K562 (cell line): ENCODE data around the gene AMBRA1. TPM values are rescaled to one million over a fixed set of nuclear protein-coding genes. Genes with fewer than 3 reads are reported as not detected.

ENCODE experiments used
- BHLHE40 ChIP-seq: IDR thresholded peaks from 2 replicates; pipeline ENCODE4 v1.6.1; 2011; ENCODE audit warnings: low read length, improper control_type of control experiment
- HDAC1 ChIP-seq, 2 experiments: fragments of 450-650 bp; IDR thresholded peaks; 2 replicates each; pipeline ENCODE4 v1.6.1; 2016 to 2017; ENCODE audit warnings: inconsistent platforms in 1 of 2, mild to moderate bottlenecking in 1 of 2, moderate library complexity in 1 of 2
- MNT ChIP-seq, 2 experiments: fragments of 450-650 bp; conservative IDR thresholded peaks; 2 replicates each; pipeline ENCODE4 v1.6.1; 2017; ENCODE audit warnings: mild to moderate bottlenecking in 2 of 2, moderate library complexity in 2 of 2
- NCOA2 ChIP-seq, 2 experiments: fragments of 450-650 bp; IDR thresholded peaks; 2 replicates each; pipeline ENCODE4 v1.6.1; 2018; ENCODE audit warnings: mild to moderate bottlenecking in 2 of 2, moderate library complexity in 1 of 2; ENCODE audit not compliant: partially characterized antibody in 2 of 2
- NR4A1 ChIP-seq, 2 experiments: fragments of 250-450 bp in 1 of 2; fragments of 450-650 bp in 1 of 2; sonication (Bioruptor Pico) in 1 of 2; IDR thresholded peaks; 2 replicates each; pipeline versions ENCODE4 v1.4.0 to v1.6.1; 2016 to 2020; ENCODE audit warnings: mild to moderate bottlenecking in 2 of 2, missing compliant biosample characterization in 1 of 2, missing genetic modification characterization in 1 of 2, moderate library complexity in 1 of 2
- RBFOX2 ChIP-seq: fragments of 200-400 bp; formaldehyde crosslinking; IDR thresholded peaks from 2 replicates; pipeline ENCODE4 v1.6.1; 2017; ENCODE audit warnings: low read depth, mild to moderate bottlenecking, low read length, moderate library complexity
- SMARCE1 ChIP-seq: fragments of 450-650 bp; IDR thresholded peaks from 2 replicates; pipeline ENCODE4 v1.7.1; 2016; ENCODE audit warnings: mild to moderate bottlenecking
- UBTF ChIP-seq, 2 experiments: IDR thresholded peaks; 2 replicates each; pipeline ENCODE4 v1.6.1; 2012; ENCODE audit warnings: improper control_type of control experiment in 2 of 2, low read depth in 2 of 2, low read length in 2 of 2, borderline replicate concordance in 1 of 2
- VEZF1 ChIP-seq: fragments of 200-800 bp; sonication (Bioruptor generic); IDR thresholded peaks from 2 replicates; pipeline ENCODE4 v1.6.1; 2017; ENCODE audit warnings: missing genetic modification characterization, missing compliant biosample characterization
- ZBTB2 ChIP-seq: fragments of 450-650 bp; IDR thresholded peaks from 2 replicates; pipeline ENCODE4 v1.6.1; 2016; ENCODE audit warnings: antibody characterized with exemption
- ZFX ChIP-seq: sonication (generic); formaldehyde crosslinking; IDR thresholded peaks from 2 replicates; pipeline ENCODE4 v1.8.0; 2022; ENCODE audit warnings: mild to moderate bottlenecking, missing genetic modification reagents, moderate library complexity
- ZNF583 ChIP-seq: fragments of 250-450 bp; sonication (Bioruptor Pico); IDR thresholded peaks from 2 replicates; pipeline ENCODE4 v1.4.0; 2020
- ZNF584 ChIP-seq: fragments of 200-800 bp; sonication (Bioruptor generic); IDR thresholded peaks from 2 replicates; pipeline ENCODE4 v1.6.1; 2016; ENCODE audit warnings: low read depth, mild to moderate bottlenecking, missing genetic modification characterization, missing compliant biosample characterization
- ZSCAN29 ChIP-seq: fragments of 450-650 bp; IDR thresholded peaks from 2 replicates; pipeline ENCODE4 v1.6.1; 2017
- polyA plus RNA-seq, 8 experiments: library from polyadenylated mRNA; depleted of rRNA in 4 of 8; stranded (reverse) in 5 of 8; unstranded in 3 of 8; fragments of >200 nt; fragmentation: Nextera tagmentation in 2 of 8; fragmentation: Illumina TruSeq in 1 of 8; extraction: Ambion mirVana in 2 of 8; extraction: Trizol in 1 of 8; gene quantifications; 2 replicates each; pipeline versions ENCODE4 v1.2.1 to v1.2.3, GENCODE V29; 2011 to 2014; ENCODE audit warnings: inconsistent platforms in 1 of 8, missing spikeins in 1 of 8
- total RNA-seq, 7 experiments: library from RNA; depleted of rRNA in 6 of 7; stranded (reverse); fragments of >200 nt in 6 of 7; fragmentation: Illumina TruSeq in 2 of 7; extraction: Trizol in 2 of 7; gene quantifications; 2 replicates each; pipeline versions ENCODE4 v1.2.1 to v1.2.3, GENCODE V29; 2011 to 2021; ENCODE audit warnings: low replicate concordance in 1 of 7
- TF ChIP-seq, protein P1 (sequence below), 2 experiments: fragments of 200-800 bp in 1 of 2; sonication (Bioruptor generic) in 1 of 2; sonication (generic) in 1 of 2; formaldehyde crosslinking in 1 of 2; IDR thresholded peaks in 1 of 2; conservative IDR thresholded peaks in 1 of 2; 2 replicates each; pipeline versions ENCODE4 v1.5.0 to v1.6.1; 2016 to 2020; ENCODE audit warnings: missing compliant biosample characterization in 1 of 2, missing genetic modification characterization in 1 of 2, missing genetic modification reagents in 1 of 2

The AMBRA1 gene
- total and polyA plus RNA-seq, 9 of the 15 experiments (the other 6 are each of a cell fraction or from before 2014, with no cell fraction given): 0.15 to 24.5 (median 13.0) TPM

GRCh38 chr11:46361283-46362155, 232.3 kb downstream of the AMBRA1 start (continued):
- TF ChIP-seq UBTF (IDR thresholded peaks at IDR 0.05; ENCODE audit: borderline replicate concordance in 1 of 2, low read depth in 2 of 2, low read length in 2 of 2): peak in 1 of 2 experiments; percentile 22; a peak in 1 of 4 replicates
- TF ChIP-seq, protein P1, sequence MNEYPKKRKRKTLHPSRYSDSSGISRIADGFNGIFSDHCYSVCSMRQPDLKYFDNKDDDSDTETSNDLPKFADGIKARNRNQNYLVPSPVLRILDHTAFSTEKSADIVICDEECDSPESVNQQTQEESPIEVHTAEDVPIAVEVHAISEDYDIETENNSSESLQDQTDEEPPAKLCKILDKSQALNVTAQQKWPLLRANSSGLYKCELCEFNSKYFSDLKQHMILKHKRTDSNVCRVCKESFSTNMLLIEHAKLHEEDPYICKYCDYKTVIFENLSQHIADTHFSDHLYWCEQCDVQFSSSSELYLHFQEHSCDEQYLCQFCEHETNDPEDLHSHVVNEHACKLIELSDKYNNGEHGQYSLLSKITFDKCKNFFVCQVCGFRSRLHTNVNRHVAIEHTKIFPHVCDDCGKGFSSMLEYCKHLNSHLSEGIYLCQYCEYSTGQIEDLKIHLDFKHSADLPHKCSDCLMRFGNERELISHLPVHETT (CRISPR knock-in tag; conservative IDR thresholded peaks at IDR 0.05 in 1 of 2, IDR thresholded peaks at IDR 0.05 in 1 of 2): peak in 1 of 2 experiments; percentile 46; a peak in 1 of 4 replicates
- TF ChIP-seq ZNF583: no peak
- peak; percentile 71 for TF ChIP-seq RBFOX2
- TF ChIP-seq MNT (conservative IDR thresholded peaks at IDR 0.05): peak in 1 of 2 experiments; percentile 49; a peak in 1 of 4 replicates
- peak; percentile 46; the same call in 1 of the 2 replicates for TF ChIP-seq ZSCAN29
- peak; percentile 90 for TF ChIP-seq VEZF1 (CRISPR knock-in tag)
- peak; percentile 77 for TF ChIP-seq BHLHE40
- peak; percentile 91 for TF ChIP-seq ZFX (CRISPR knock-in tag)
- TF ChIP-seq NR4A1 (CRISPR knock-in tag; IDR thresholded peaks at IDR 0.05): 0 out of 2 replicates have a peak, but pooled peaks have one; percentile 50
- no peak for TF ChIP-seq NR4A1 (tag; IDR thresholded peaks at IDR 0.05)
- TF ChIP-seq SMARCE1: 0 out of 2 replicates have a peak, but pooled peaks have one; percentile 12
- TF ChIP-seq NCOA2 (IDR thresholded peaks at IDR 0.05; ENCODE audit: partially characterized antibody in 2 of 2): no peak
- TF ChIP-seq ZNF584 (CRISPR knock-in tag): 0 out of 2 replicates have a peak, but pooled peaks have one; percentile 55
- TF ChIP-seq ZBTB2: 0 out of 2 replicates have a peak, but pooled peaks have one; percentile 25
- TF ChIP-seq HDAC1 (IDR thresholded peaks at IDR 0.05): peak in 1 of 2 experiments; percentile 46; a peak in 1 of 4 replicates
